BLaER1 treated with 17β-estradiol and CSF1 and Interleukin-3, amounts not matched to agents 10 nM and 100 nM (cell line): ENCODE measurements around the gene C6orf62.
"Not testable (repeated sequence)": the region's sequence is repeated elsewhere in the genome, so short reads cannot be mapped to it uniquely, and the experiment has no call there.

ENCODE experiments used
- H3K27ac ChIP-seq, 11 experiments: shearing (Covaris generic); formaldehyde crosslinking; 2 replicates each; pipeline ENCODE4 v1.8.1; 2022
- H3K27me3 ChIP-seq, 11 experiments: shearing (Covaris generic); formaldehyde crosslinking; 2 replicates each; pipeline ENCODE4 v1.8.1; 2022
- H3K36me3 ChIP-seq, 11 experiments: shearing (Covaris generic); formaldehyde crosslinking; 2 replicates each; pipeline ENCODE4 v1.8.1; 2022
- H3K4me1 ChIP-seq, 10 experiments: shearing (Covaris generic); formaldehyde crosslinking; 2 replicates each; pipeline ENCODE4 v1.8.1; 2022
- H3K4me2 ChIP-seq, 11 experiments: shearing (Covaris generic); formaldehyde crosslinking; 2 replicates each; pipeline ENCODE4 v1.8.1; 2022
- H3K4me3 ChIP-seq, 10 experiments: shearing (Covaris generic); formaldehyde crosslinking; 2 replicates each; pipeline ENCODE4 v1.8.1; 2022
- H3K9ac ChIP-seq, 11 experiments: shearing (Covaris generic); formaldehyde crosslinking; 2 replicates each; pipeline ENCODE4 v1.8.1; 2022
- H3K9me3 ChIP-seq, 11 experiments: shearing (Covaris generic); formaldehyde crosslinking; replicated peaks in 1 of 11; 2 replicates each; pipeline ENCODE4 v1.8.1; 2022
- H4K20me1 ChIP-seq, 11 experiments: shearing (Covaris generic); formaldehyde crosslinking; 2 replicates each; pipeline ENCODE4 v1.8.1; 2022
- Cebpa-rat ChIP-seq, 11 experiments: shearing (Covaris generic); IDR thresholded peaks; 2 replicates each; pipeline ENCODE4 v1.8.1; 2022

C6orf62 gene

GRCh38 chr6:24699521-24700359 lies 19.2 kb downstream of the C6orf62 start:
- no peak overlapping the region for H3K9ac ChIP-seq
- no peaks in the 10 kb centered on the region for H3K27me3 ChIP-seq
- H3K9me3 ChIP-seq, result no peaks in the 10 kb centered on the region
- H3K36me3 ChIP-seq, result peaks cover 38 to 67% (median 49%) of the 10 kb centered on the region in 11 experiments
- no peak overlapping the region for H3K4me3 ChIP-seq
- H3K4me1 ChIP-seq, result no peaks in the 10 kb centered on the region
- no peak for TF ChIP-seq Cebpa-rat (IDR thresholded peaks at IDR 0.05)
- no peak overlapping the region for H3K4me2 ChIP-seq
- no peak overlapping the region for H3K27ac ChIP-seq
- H4K20me1 ChIP-seq, result peaks cover 9 to 51% (median 31%) of the 10 kb centered on the region in 11 experiments; a peak in 19 of 22 replicates

DNA sequence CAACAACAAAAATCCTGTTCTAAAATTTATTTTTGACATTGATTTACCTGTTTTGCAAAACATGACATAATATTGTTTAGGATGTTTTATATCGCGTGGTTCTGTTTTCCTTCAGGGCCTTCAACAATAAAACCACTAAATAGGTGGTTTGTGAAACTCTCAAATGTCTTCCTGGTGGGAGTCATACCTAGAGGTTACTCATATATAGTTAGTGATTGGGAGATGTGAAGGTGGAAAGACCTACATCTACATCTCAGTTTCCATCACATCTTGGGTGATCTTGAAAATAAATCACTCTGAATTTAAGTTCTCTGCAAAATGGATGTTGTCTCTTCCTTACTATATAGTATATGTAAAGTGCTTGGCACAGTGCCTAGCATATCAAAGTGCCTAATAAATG lies 22.9 kb downstream of the C6orf62 start:
- Histone ChIP-seq H3K4me3 (no peak overlapping the region), H4K20me1 (peaks cover 0 to 15% (median 0%) of the 10 kb centered on the region in 11 experiments; a peak in 7 of 22 replicates), H3K4me2 (no peak overlapping the region), H3K27ac (no peak overlapping the region), H3K27me3 (no peaks in the 10 kb centered on the region), H3K4me1 (no peaks in the 10 kb centered on the region), H3K9ac (no peak overlapping the region), H3K9me3 (no peaks in the 10 kb centered on the region), H3K36me3 (peaks cover 2 to 30% (median 14%) of the 10 kb centered on the region in 11 experiments; a peak in 13 of 22 replicates)
- no peak for TF ChIP-seq Cebpa-rat (IDR thresholded peaks at IDR 0.05)

- H3K9me3 ChIP-seq, H3K27ac ChIP-seq, H3K27me3 ChIP-seq, H3K4me2 ChIP-seq, H3K4me1 ChIP-seq, H3K9ac ChIP-seq, H3K4me3 ChIP-seq: not testable (repeated sequence)
- H4K20me1 ChIP-seq, result peaks cover 0 to 10% (median 0%) of the 10 kb centered on the region in 11 experiments; a peak in 7 of 22 replicates
- H3K36me3 ChIP-seq, result peaks cover 0 to 26% (median 13%) of the 10 kb centered on the region in 11 experiments; a peak in 11 of 22 replicates
Observed at GRCh38 chr6:24695635-24696034, 23.3 kb downstream of the C6orf62 start.

DNA sequence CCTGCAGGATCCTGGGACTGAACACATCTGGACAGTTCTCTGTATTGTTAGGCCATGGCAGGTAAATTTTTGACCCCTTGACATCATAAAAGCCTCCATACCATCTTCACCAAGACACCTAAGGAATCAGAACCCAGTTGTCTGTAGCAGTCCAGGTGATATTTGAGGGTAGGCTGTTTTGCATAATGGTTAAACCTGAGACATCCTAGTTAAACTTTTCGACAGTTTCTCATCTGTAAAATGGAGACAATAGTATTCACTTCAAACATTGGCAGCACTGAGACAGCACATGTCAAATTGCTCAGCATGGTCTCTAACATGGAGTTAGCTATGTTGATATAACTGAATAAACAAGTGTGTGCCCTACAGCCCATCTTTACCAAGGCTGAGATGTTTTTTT lies 24.8 kb downstream of the C6orf62 start:
- no peak overlapping the region for H3K27ac ChIP-seq
- no peak for TF ChIP-seq Cebpa-rat (IDR thresholded peaks at IDR 0.05)
- peaks cover 0 to 13% (median 0%) of the 10 kb centered on the region in 11 experiments; a peak in 4 of 22 replicates for H3K36me3 ChIP-seq
- H3K27me3 ChIP-seq, result no peaks in the 10 kb centered on the region
- H3K9ac ChIP-seq, result no peak overlapping the region
- no peaks in the 10 kb centered on the region for H3K4me1 ChIP-seq
- no peaks in the 10 kb centered on the region for H3K9me3 ChIP-seq
- peaks cover 0 to 6% (median 0%) of the 10 kb centered on the region in 11 experiments; a peak in 4 of 22 replicates for H4K20me1 ChIP-seq
- no peak overlapping the region for H3K4me2 ChIP-seq
- H3K4me3 ChIP-seq, result no peak overlapping the region

GRCh38 chr6:24692848-24693592 lies 25.9 kb downstream of the C6orf62 start:
- no peaks in the 10 kb centered on the region; a peak in 2 of 22 replicates for H4K20me1 ChIP-seq
- peak overlapping the region in 1 of 11 experiments; percentile 0; a peak in 1 of 22 replicates for H3K9ac ChIP-seq
- H3K27ac ChIP-seq, result no peak overlapping the region
- peaks cover 0 to 9% (median under 1%) of the 10 kb centered on the region in 11 experiments; a peak in 8 of 22 replicates for H3K36me3 ChIP-seq
- H3K27me3 ChIP-seq, result no peaks in the 10 kb centered on the region
- H3K9me3 ChIP-seq, result no peaks in the 10 kb centered on the region
- no peak for TF ChIP-seq Cebpa-rat (IDR thresholded peaks at IDR 0.05)
- H3K4me3 ChIP-seq, result no peak overlapping the region
- H3K4me1 ChIP-seq, result no peaks in the 10 kb centered on the region
- H3K4me2 ChIP-seq, result no peak overlapping the region

DNA sequence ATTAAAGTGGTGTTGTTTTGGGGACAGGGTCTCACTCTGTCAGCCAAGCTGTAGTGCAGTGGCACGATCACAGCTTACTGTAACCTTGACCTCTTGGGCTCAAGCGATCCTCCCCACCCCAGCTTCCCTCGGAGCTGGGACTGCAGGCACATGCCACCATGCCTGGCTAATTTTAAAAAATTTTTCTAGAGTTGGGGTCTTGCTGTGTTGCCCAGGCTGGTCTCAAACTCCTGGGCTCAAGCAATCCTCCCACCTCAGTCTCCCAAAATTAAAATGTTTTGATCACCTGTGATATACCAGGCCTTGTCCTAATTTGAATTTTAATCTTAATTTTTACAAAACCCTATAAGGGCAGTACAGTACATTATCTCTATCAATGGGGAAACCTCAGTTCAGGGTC lies 26.5 kb downstream of the C6orf62 start:
- no peaks in the 10 kb centered on the region for H3K27me3 ChIP-seq
- no peaks in the 10 kb centered on the region for H3K4me1 ChIP-seq
- no peaks in the 10 kb centered on the region; a peak in 1 of 22 replicates for H4K20me1 ChIP-seq
- TF ChIP-seq Cebpa-rat (IDR thresholded peaks at IDR 0.05), result no peak
- H3K4me3 ChIP-seq, result no peak overlapping the region
- H3K9ac ChIP-seq, result no peak overlapping the region
- H3K4me2 ChIP-seq, result no peak overlapping the region
- no peak overlapping the region for H3K27ac ChIP-seq
- H3K9me3 ChIP-seq, result no peaks in the 10 kb centered on the region
- H3K36me3 ChIP-seq, result peaks cover 0 to 16% (median 5%) of the 10 kb centered on the region in 11 experiments; a peak in 10 of 22 replicates

DNA sequence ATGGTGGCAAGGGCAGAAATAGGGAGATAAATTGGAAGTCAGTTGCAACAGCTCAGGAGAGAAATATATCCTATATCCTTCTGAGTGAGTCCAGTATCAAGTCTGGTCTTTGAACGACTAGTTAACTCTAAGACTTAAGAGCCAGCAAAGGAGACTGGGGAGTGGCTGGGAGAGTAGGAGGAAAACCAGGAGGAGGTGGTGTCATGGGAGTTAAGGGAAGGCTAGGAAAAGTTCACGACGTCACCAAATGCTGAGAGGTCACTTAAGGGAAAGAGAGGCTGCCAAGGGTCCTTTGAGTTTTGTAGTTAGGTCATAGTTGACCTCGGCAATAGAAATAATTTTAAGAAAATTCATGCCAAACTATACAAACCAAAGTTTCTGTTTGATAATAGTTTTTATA lies 27.0 kb downstream of the C6orf62 start:
- no peaks in the 10 kb centered on the region for H4K20me1 ChIP-seq
- H3K4me1 ChIP-seq, result no peaks in the 10 kb centered on the region
- no peaks in the 10 kb centered on the region for H3K9me3 ChIP-seq
- no peak overlapping the region for H3K9ac ChIP-seq
- TF ChIP-seq Cebpa-rat (IDR thresholded peaks at IDR 0.05), result no peak
- no peak overlapping the region for H3K27ac ChIP-seq
- H3K36me3 ChIP-seq, result peaks cover 0 to 18% (median 7%) of the 10 kb centered on the region in 11 experiments; a peak in 10 of 22 replicates
- H3K4me2 ChIP-seq, result no peak overlapping the region
- no peak overlapping the region for H3K4me3 ChIP-seq
- no peaks in the 10 kb centered on the region for H3K27me3 ChIP-seq

DNA sequence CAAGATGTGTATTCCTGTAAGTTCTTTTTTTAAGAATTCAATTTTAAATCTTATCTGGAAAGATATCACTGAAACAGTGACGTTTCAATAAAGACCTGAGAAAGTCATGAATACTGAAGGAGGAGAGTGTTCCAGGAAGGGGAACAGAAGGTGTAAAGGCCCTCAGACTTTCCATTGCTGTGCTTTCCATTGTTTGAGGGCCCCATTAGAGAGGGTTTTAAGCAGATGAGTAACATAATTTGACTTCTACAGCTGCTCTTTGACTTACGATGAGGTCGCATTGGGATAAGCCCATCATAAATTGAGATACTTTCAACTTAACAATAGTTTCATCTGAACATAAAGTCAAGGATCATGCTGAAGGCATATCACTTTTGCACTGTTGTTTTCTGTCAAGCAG lies 27.4 kb downstream of the C6orf62 start:
- Histone ChIP-seq H3K4me2 (no peak overlapping the region), H3K4me3 (no peak overlapping the region), H3K27ac (no peak overlapping the region), H3K36me3 (peaks cover 0 to 18% (median 7%) of the 10 kb centered on the region in 11 experiments; a peak in 10 of 22 replicates), H3K4me1 (no peaks in the 10 kb centered on the region), H4K20me1 (no peaks in the 10 kb centered on the region), H3K9ac (no peak overlapping the region), H3K9me3 (no peaks in the 10 kb centered on the region), H3K27me3 (no peaks in the 10 kb centered on the region)
- no peak for TF ChIP-seq Cebpa-rat (IDR thresholded peaks at IDR 0.05)

- Histone ChIP-seq H3K4me2 (no peak overlapping the region), H3K27me3 (no peaks in the 10 kb centered on the region), H3K9me3 (no peaks in the 10 kb centered on the region), H3K4me1 (no peaks in the 10 kb centered on the region), H3K9ac (no peak overlapping the region), H3K27ac (no peak overlapping the region), H3K36me3 (peaks cover 0 to 18% (median 7%) of the 10 kb centered on the region in 11 experiments; a peak in 10 of 22 replicates), H4K20me1 (no peaks in the 10 kb centered on the region), H3K4me3 (no peak overlapping the region)
- no peak for TF ChIP-seq Cebpa-rat (IDR thresholded peaks at IDR 0.05)
Observed at GRCh38 chr6:24690593-24690992, 28.4 kb downstream of the C6orf62 start.
